Measurements from ENCODE around the gene GNB1. TPM values are rescaled to one million over a fixed set of nuclear protein-coding genes. Genes with fewer than 3 reads are reported as not detected.

Gene GNB1
- total and polyA plus RNA-seq, 9 of the 15 experiments (the other 6 are each of a cell fraction or from before 2014, with no cell fraction given): 34.3 to 388 (median 114) TPM

DNA sequence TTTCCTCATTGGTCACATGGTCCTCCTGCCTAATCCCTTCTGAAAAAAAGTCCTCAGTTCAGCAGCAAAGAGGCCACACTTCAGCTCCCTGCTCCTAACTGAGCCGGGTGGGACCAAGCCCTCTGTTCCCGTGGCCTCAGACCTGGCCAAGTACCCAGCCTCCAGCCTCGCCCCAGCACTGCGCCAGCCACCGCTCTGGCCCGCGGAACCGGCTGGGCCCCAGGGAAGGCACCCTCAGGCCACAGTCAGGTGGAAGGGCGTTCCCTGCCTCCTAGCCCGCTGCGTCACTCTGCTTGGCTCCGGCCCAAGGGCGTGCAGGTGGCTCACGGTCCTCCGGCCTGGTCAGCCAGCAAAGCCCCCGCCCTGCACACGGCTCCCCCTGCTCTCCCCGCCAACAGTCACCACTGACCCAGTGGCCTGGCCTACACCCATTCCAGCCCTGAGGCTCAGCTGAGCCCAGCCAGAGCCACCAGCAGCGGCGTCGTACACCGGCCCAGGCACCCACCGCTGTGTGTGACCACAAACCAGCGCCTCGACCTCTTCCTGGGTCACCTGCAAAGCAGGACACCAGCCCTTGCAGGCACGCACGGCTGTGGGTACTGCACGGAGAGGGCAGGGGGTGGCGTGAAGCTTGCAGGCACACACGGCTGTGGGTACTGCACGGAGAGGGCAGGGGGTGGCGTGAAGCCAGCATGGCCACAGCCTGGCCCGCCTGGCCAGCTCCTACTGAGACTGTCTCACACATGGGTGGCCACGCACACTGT lies 132.0 kb downstream of the GNB1 start (continued):
- TF ChIP-seq, protein P1, sequence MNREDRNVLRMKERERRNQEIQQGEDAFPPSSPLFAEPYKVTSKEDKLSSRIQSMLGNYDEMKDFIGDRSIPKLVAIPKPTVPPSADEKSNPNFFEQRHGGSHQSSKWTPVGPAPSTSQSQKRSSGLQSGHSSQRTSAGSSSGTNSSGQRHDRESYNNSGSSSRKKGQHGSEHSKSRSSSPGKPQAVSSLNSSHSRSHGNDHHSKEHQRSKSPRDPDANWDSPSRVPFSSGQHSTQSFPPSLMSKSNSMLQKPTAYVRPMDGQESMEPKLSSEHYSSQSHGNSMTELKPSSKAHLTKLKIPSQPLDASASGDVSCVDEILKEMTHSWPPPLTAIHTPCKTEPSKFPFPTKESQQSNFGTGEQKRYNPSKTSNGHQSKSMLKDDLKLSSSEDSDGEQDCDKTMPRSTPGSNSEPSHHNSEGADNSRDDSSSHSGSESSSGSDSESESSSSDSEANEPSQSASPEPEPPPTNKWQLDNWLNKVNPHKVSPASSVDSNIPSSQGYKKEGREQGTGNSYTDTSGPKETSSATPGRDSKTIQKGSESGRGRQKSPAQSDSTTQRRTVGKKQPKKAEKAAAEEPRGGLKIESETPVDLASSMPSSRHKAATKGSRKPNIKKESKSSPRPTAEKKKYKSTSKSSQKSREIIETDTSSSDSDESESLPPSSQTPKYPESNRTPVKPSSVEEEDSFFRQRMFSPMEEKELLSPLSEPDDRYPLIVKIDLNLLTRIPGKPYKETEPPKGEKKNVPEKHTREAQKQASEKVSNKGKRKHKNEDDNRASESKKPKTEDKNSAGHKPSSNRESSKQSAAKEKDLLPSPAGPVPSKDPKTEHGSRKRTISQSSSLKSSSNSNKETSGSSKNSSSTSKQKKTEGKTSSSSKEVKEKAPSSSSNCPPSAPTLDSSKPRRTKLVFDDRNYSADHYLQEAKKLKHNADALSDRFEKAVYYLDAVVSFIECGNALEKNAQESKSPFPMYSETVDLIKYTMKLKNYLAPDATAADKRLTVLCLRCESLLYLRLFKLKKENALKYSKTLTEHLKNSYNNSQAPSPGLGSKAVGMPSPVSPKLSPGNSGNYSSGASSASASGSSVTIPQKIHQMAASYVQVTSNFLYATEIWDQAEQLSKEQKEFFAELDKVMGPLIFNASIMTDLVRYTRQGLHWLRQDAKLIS (CRISPR knock-in tag; IDR thresholded peaks at IDR 0.05): peak; percentile 88; the same call in 1 of the 2 replicates
- TF ChIP-seq TEAD4 (IDR thresholded peaks at IDR 0.05; ENCODE audit: low read length) (peak; percentile 43), TEAD4 (CRISPR knock-in tag; IDR thresholded peaks at IDR 0.05; ENCODE audit: borderline replicate concordance) (no peak), ESRRA (IDR thresholded peaks at IDR 0.05; ENCODE audit: borderline replicate concordance, low read depth) (peak; percentile 79; the same call in 1 of the 2 replicates), MYNN (IDR thresholded peaks at IDR 0.05) (peak; percentile 93), MYNN (CRISPR knock-in tag; IDR thresholded peaks at IDR 0.05) (no peak), SMARCA4 (IDR thresholded peaks at IDR 0.05) (peak; percentile 81), NR4A1 (CRISPR knock-in tag; IDR thresholded peaks at IDR 0.05) (peak; percentile 4; the same call in 1 of the 2 replicates), NR4A1 (tag; IDR thresholded peaks at IDR 0.05) (peak; percentile 80), ATF7 (IDR thresholded peaks at IDR 0.05) (peak; percentile 91), RAD51 (IDR thresholded peaks at IDR 0.05; ENCODE audit: borderline replicate concordance, low read depth) (peak; percentile 82; the same call in 1 of the 2 replicates), MAFG (tag; conservative IDR thresholded peaks at IDR 0.05) (peak; percentile 80), ZNF143 (CRISPR knock-in tag; IDR thresholded peaks at IDR 0.05) (no peak), C11orf30 (IDR thresholded peaks at IDR 0.05; ENCODE audit: low read depth) (peak; percentile 99), ZFPM2 (CRISPR knock-in tag; IDR thresholded peaks at IDR 0.05) (no peak)
- TF ChIP-seq, protein P2, sequence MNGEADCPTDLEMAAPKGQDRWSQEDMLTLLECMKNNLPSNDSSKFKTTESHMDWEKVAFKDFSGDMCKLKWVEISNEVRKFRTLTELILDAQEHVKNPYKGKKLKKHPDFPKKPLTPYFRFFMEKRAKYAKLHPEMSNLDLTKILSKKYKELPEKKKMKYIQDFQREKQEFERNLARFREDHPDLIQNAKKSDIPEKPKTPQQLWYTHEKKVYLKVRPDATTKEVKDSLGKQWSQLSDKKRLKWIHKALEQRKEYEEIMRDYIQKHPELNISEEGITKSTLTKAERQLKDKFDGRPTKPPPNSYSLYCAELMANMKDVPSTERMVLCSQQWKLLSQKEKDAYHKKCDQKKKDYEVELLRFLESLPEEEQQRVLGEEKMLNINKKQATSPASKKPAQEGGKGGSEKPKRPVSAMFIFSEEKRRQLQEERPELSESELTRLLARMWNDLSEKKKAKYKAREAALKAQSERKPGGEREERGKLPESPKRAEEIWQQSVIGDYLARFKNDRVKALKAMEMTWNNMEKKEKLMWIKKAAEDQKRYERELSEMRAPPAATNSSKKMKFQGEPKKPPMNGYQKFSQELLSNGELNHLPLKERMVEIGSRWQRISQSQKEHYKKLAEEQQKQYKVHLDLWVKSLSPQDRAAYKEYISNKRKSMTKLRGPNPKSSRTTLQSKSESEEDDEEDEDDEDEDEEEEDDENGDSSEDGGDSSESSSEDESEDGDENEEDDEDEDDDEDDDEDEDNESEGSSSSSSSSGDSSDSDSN (IDR thresholded peaks at IDR 0.05; ENCODE audit: borderline replicate concordance in 1 of 2, low read depth in 2 of 2, low read length in 2 of 2): peak; percentile 37 to 81; a peak in 1 of 4 replicates
